Measurements from ENCODE around the gene S100A10.

Gene S100A10

GRCh38 chr1:151961833-151962232 is 31.8 kb downstream of the S100A10 start:
- TF ChIP-seq EZH2phosphoT487 (IDR thresholded peaks at IDR 0.05; ENCODE audit: borderline replicate concordance) (no peak), CTCF (conservative IDR thresholded peaks at IDR 0.05; ENCODE audit: low read length) (no peak)
- Histone ChIP-seq H3K36me3 (ENCODE audit: insufficient read depth, low read length) (no peaks in the 10 kb centered on the region), H3K4me3 (ENCODE audit: low read length, poor library complexity, severe bottlenecking) (no peak overlapping the region), H3K4me2 (ENCODE audit: low read depth, low read length, poor library complexity, severe bottlenecking) (no peak overlapping the region), H3F3A (ENCODE audit: low read depth) (no peaks in the 10 kb centered on the region), H3K9ac (ENCODE audit: low read depth, low read length, poor library complexity, severe bottlenecking) (peak overlapping the region; percentile 46), H4K20me1 (ENCODE audit: insufficient read depth, low read length, poor library complexity, severe bottlenecking) (no peaks in the 10 kb centered on the region), H3K27me3 (ENCODE audit: insufficient read depth, low read length, poor library complexity, severe bottlenecking) (no peaks in the 10 kb centered on the region), H3K9me3 (ENCODE audit: insufficient read depth, low read depth, low read length) (no peaks in the 10 kb centered on the region), H2AFZ (ENCODE audit: low read length) (peak overlapping the region; percentile 69), H3K4me1 (ENCODE audit: insufficient read depth, low read length, poor library complexity, severe bottlenecking) (peaks cover 20% of the 10 kb centered on the region), H3K79me2 (ENCODE audit: insufficient read depth, low read length) (no peaks in the 10 kb centered on the region), H3K9me2 (replicated peaks; ENCODE audit: low read depth, low read length) (no peaks in the 10 kb centered on the region)

GRCh38 chr1:151960780-151961513 is 32.7 kb downstream of the S100A10 start:
- no peaks in the 10 kb centered on the region for H3K36me3 ChIP-seq (ENCODE audit: insufficient read depth, low read length)
- H2AFZ ChIP-seq (ENCODE audit: low read length), result peak overlapping the region; percentile 69
- H3K9me3 ChIP-seq (ENCODE audit: insufficient read depth, low read depth, low read length), result no peaks in the 10 kb centered on the region
- no peaks in the 10 kb centered on the region for H3K9me2 ChIP-seq (replicated peaks; ENCODE audit: low read depth, low read length)
- no peak for TF ChIP-seq EZH2phosphoT487 (IDR thresholded peaks at IDR 0.05; ENCODE audit: borderline replicate concordance)
- no peak for TF ChIP-seq CTCF (conservative IDR thresholded peaks at IDR 0.05; ENCODE audit: low read length)
- H3K9ac ChIP-seq (ENCODE audit: low read depth, low read length, poor library complexity, severe bottlenecking), result peak overlapping the region; percentile 46
- H3F3A ChIP-seq (ENCODE audit: low read depth), result no peaks in the 10 kb centered on the region
- H3K79me2 ChIP-seq (ENCODE audit: insufficient read depth, low read length), result no peaks in the 10 kb centered on the region
- no peaks in the 10 kb centered on the region for H3K27me3 ChIP-seq (ENCODE audit: insufficient read depth, low read length, poor library complexity, severe bottlenecking)
- no peaks in the 10 kb centered on the region for H4K20me1 ChIP-seq (ENCODE audit: insufficient read depth, low read length, poor library complexity, severe bottlenecking)
- peak overlapping the region; percentile 68 for H3K4me2 ChIP-seq (ENCODE audit: low read depth, low read length, poor library complexity, severe bottlenecking)
- peak overlapping the region; percentile 40 for H3K4me3 ChIP-seq (ENCODE audit: low read length, poor library complexity, severe bottlenecking)
- H3K4me1 ChIP-seq (ENCODE audit: insufficient read depth, low read length, poor library complexity, severe bottlenecking), result peaks cover 20% of the 10 kb centered on the region

- Histone ChIP-seq H3K79me2 (ENCODE audit: insufficient read depth, low read length) (no peaks in the 10 kb centered on the region), H3K9me2 (replicated peaks; ENCODE audit: low read depth, low read length) (no peaks in the 10 kb centered on the region), H3K4me3 (ENCODE audit: low read length, poor library complexity, severe bottlenecking) (no peak overlapping the region), H3K9me3 (ENCODE audit: insufficient read depth, low read depth, low read length) (no peaks in the 10 kb centered on the region), H3K9ac (ENCODE audit: low read depth, low read length, poor library complexity, severe bottlenecking) (no peak overlapping the region), H3K4me1 (ENCODE audit: insufficient read depth, low read length, poor library complexity, severe bottlenecking) (peaks cover 20% of the 10 kb centered on the region), H3K4me2 (ENCODE audit: low read depth, low read length, poor library complexity, severe bottlenecking) (no peak overlapping the region), H3K36me3 (ENCODE audit: insufficient read depth, low read length) (no peaks in the 10 kb centered on the region), H3F3A (ENCODE audit: low read depth) (no peaks in the 10 kb centered on the region), H3K27me3 (ENCODE audit: insufficient read depth, low read length, poor library complexity, severe bottlenecking) (no peaks in the 10 kb centered on the region), H4K20me1 (ENCODE audit: insufficient read depth, low read length, poor library complexity, severe bottlenecking) (no peaks in the 10 kb centered on the region), H2AFZ (ENCODE audit: low read length) (peak overlapping the region; percentile 47; the same call in 1 of the 2 replicates)
- TF ChIP-seq CTCF (conservative IDR thresholded peaks at IDR 0.05; ENCODE audit: low read length) (no peak), EZH2phosphoT487 (IDR thresholded peaks at IDR 0.05; ENCODE audit: borderline replicate concordance) (no peak)
Observed at GRCh38 chr1:151958959-151959358, 34.7 kb downstream of the S100A10 start.
